Mesenchymal stem cell (in vitro differentiated cells and primary cell): ENCODE measurements around the gene ACP4.

ENCODE experiments used
- DNase-seq: peaks from one replicate; pipeline ENCODE4 v3.0.0-alpha.2; 2013
- H2AFZ ChIP-seq: one replicate; pipeline ENCODE4 v1.6.1; 2013; ENCODE audit warnings: low read depth, mild to moderate bottlenecking, control low read depth, inconsistent platforms, low read length, moderate library complexity
- H2AK5ac ChIP-seq: 2 replicates; pipeline ENCODE4 v1.6.1; 2013; ENCODE audit warnings: low read length, moderate library complexity, mild to moderate bottlenecking, inconsistent platforms; ENCODE audit not compliant: severe bottlenecking
- H2BK120ac ChIP-seq: one replicate; pipeline ENCODE4 v1.6.1; 2013; ENCODE audit warnings: low read depth, mild to moderate bottlenecking, inconsistent platforms, low read length, moderate library complexity
- H2BK12ac ChIP-seq, 2 experiments: one replicate each; pipeline ENCODE4 v1.6.1; 2013; ENCODE audit warnings: inconsistent platforms in 2 of 2, low read length in 2 of 2, mild to moderate bottlenecking in 2 of 2, moderate library complexity in 2 of 2, control low read depth in 1 of 2
- H2BK15ac ChIP-seq: one replicate; pipeline ENCODE4 v1.6.1; 2013; ENCODE audit warnings: mild to moderate bottlenecking, low read depth, inconsistent platforms; ENCODE audit not compliant: poor library complexity, severe bottlenecking
- H2BK5ac ChIP-seq: 2 replicates; pipeline ENCODE4 v1.6.1; 2013; ENCODE audit warnings: low read depth, mild to moderate bottlenecking, low read length, control low read depth, inconsistent platforms; ENCODE audit not compliant: poor library complexity, severe bottlenecking
- H3K14ac ChIP-seq, 2 experiments: one replicate each; pipeline ENCODE4 v1.6.1; 2013; ENCODE audit warnings: inconsistent platforms in 2 of 2, low read length in 2 of 2, control low read depth in 1 of 2, mild to moderate bottlenecking in 1 of 2, moderate library complexity in 1 of 2
- H3K18ac ChIP-seq, 2 experiments: one replicate each; pipeline ENCODE4 v1.6.1; 2013; ENCODE audit warnings: inconsistent platforms in 2 of 2, low read length in 2 of 2, control low read depth in 1 of 2, low read depth in 1 of 2, mild to moderate bottlenecking in 1 of 2
- H3K23ac ChIP-seq, 2 experiments: one replicate each; pipeline ENCODE4 v1.6.1; 2013; ENCODE audit warnings: inconsistent platforms in 2 of 2, low read length in 2 of 2, mild to moderate bottlenecking in 2 of 2, moderate library complexity in 2 of 2, control low read depth in 1 of 2
- H3K27ac ChIP-seq: 2 replicates; pipeline ENCODE4 v1.5.1; 2013; ENCODE audit warnings: mild to moderate bottlenecking, moderate library complexity, low read length, control low read depth, inconsistent platforms; ENCODE audit not compliant: poor library complexity, severe bottlenecking
- H3K27me3 ChIP-seq, 2 experiments: 2 replicates each; pipeline versions ENCODE4 v1.6.1 to v1.7.0; 2013; ENCODE audit warnings: low read length in 2 of 2, mild to moderate bottlenecking in 2 of 2, moderate library complexity in 2 of 2, control low read depth in 1 of 2, inconsistent platforms in 1 of 2; ENCODE audit not compliant: control insufficient read depth in 1 of 2, insufficient read depth in 1 of 2
- H3K36me3 ChIP-seq, 2 experiments: 2 replicates each; pipeline versions ENCODE4 v1.6.1 to v1.7.0; 2013; ENCODE audit warnings: low read length in 2 of 2, control low read depth in 1 of 2, inconsistent platforms in 1 of 2, low read depth in 1 of 2, mild to moderate bottlenecking in 1 of 2; ENCODE audit not compliant: insufficient read depth in 2 of 2, control insufficient read depth in 1 of 2
- H3K4ac ChIP-seq, 2 experiments: one replicate each; pipeline ENCODE4 v1.6.1; 2013; ENCODE audit warnings: inconsistent platforms in 2 of 2, low read length in 2 of 2, mild to moderate bottlenecking in 2 of 2, moderate library complexity in 2 of 2, control low read depth in 1 of 2, low read depth in 1 of 2
- H3K4me1 ChIP-seq: 2 replicates; pipeline ENCODE4 v1.6.1; 2013; ENCODE audit warnings: low read depth, low read length, control low read depth; ENCODE audit not compliant: control insufficient read depth, insufficient read depth
- H3K4me2 ChIP-seq: 2 replicates; pipeline ENCODE4 v1.6.1; 2013; ENCODE audit warnings: low read length, mild to moderate bottlenecking, inconsistent platforms; ENCODE audit not compliant: poor library complexity, severe bottlenecking
- H3K4me3 ChIP-seq, 2 experiments: 2 replicates each; pipeline versions ENCODE4 v1.5.1 to v1.7.0; 2013; ENCODE audit warnings: low read length in 2 of 2, mild to moderate bottlenecking in 2 of 2, control low read depth in 1 of 2, low read depth in 1 of 2; ENCODE audit not compliant: insufficient read depth in 1 of 2
- H3K79me1 ChIP-seq: replicated peaks from 2 replicates; pipeline ENCODE4 v1.6.1; 2013; ENCODE audit warnings: mild to moderate bottlenecking, control low read depth, low read length, inconsistent platforms; ENCODE audit not compliant: poor library complexity, severe bottlenecking
- H3K9ac ChIP-seq: 2 replicates; pipeline ENCODE4 v1.7.0; 2013; ENCODE audit warnings: mild to moderate bottlenecking, low read length, moderate library complexity
- H3K9me3 ChIP-seq: 2 replicates; pipeline ENCODE4 v1.7.0; 2013; ENCODE audit warnings: mild to moderate bottlenecking, low read length; ENCODE audit not compliant: control insufficient read depth
- H4K8ac ChIP-seq: one replicate; pipeline ENCODE4 v1.6.1; 2013; ENCODE audit warnings: inconsistent platforms, mild to moderate bottlenecking, low read length, moderate library complexity
- H4K91ac ChIP-seq: one replicate; pipeline ENCODE4 v1.6.1; 2013; ENCODE audit warnings: mild to moderate bottlenecking, low read length, inconsistent platforms
- WGBS: methylation state at CpG from one replicate; pipeline ENCODE4 v1.1.7; 2013; ENCODE audit warnings: mixed read lengths; 5-methylcytosine and 5-hydroxymethylcytosine counted together

ACP4 gene

GRCh38 chr19:50790922-50791467 lies 780 bp downstream of the ACP4 start:
- no peak overlapping the region for H2BK120ac ChIP-seq
- no peak overlapping the region for H2AFZ ChIP-seq
- no peak overlapping the region for H3K18ac ChIP-seq
- peaks cover 0 to 3% of the 10 kb centered on the region in 2 experiments for H3K27me3 ChIP-seq
- no peak overlapping the region for H2BK12ac ChIP-seq
- no peak overlapping the region for H3K4me3 ChIP-seq
- H4K8ac ChIP-seq = no peak overlapping the region
- H3K4me2 ChIP-seq = no peak overlapping the region
- WGBS = 93% methylated on average over 6 of the region's 6 CpGs
- no peaks in the 10 kb centered on the region for H3K79me1 ChIP-seq
- H3K4ac ChIP-seq = no peak overlapping the region
- H3K23ac ChIP-seq = no peak overlapping the region
- no peak overlapping the region for H2AK5ac ChIP-seq
- H3K14ac ChIP-seq = no peak overlapping the region
- peaks cover 0 to 13% of the 10 kb centered on the region in 2 experiments for H3K36me3 ChIP-seq
- H3K9ac ChIP-seq = no peak overlapping the region
- no peak for DNase-seq
- H3K4me1 ChIP-seq = peaks cover 7% of the 10 kb centered on the region
- H4K91ac ChIP-seq = no peak overlapping the region
- H3K27ac ChIP-seq = no peak overlapping the region
- H2BK5ac ChIP-seq = no peak overlapping the region
- H2BK15ac ChIP-seq = no peak overlapping the region
- no peaks in the 10 kb centered on the region for H3K9me3 ChIP-seq

GRCh38 chr19:50791594-50792271 lies 1.5 kb downstream of the ACP4 start:
- no peak overlapping the region for H3K9ac ChIP-seq
- H3K4me1 ChIP-seq = peaks cover 7% of the 10 kb centered on the region
- no peak overlapping the region for H2AFZ ChIP-seq
- H3K4me3 ChIP-seq = no peak overlapping the region
- H2BK5ac ChIP-seq = no peak overlapping the region
- no peak overlapping the region for H3K18ac ChIP-seq
- H4K8ac ChIP-seq = no peak overlapping the region
- H3K4me2 ChIP-seq = no peak overlapping the region
- DNase-seq = no peak
- H4K91ac ChIP-seq = no peak overlapping the region
- H2BK12ac ChIP-seq = no peak overlapping the region
- no peak overlapping the region for H3K14ac ChIP-seq
- WGBS = 95% methylated on average over 47 of the region's 47 CpGs
- H3K36me3 ChIP-seq = peaks cover 5 to 21% of the 10 kb centered on the region in 2 experiments
- no peaks in the 10 kb centered on the region for H3K9me3 ChIP-seq
- peaks cover 5% of the 10 kb centered on the region for H3K79me1 ChIP-seq
- H3K27me3 ChIP-seq = peaks cover 0 to 3% of the 10 kb centered on the region in 2 experiments
- H2BK15ac ChIP-seq = no peak overlapping the region
- H3K23ac ChIP-seq = no peak overlapping the region
- H2BK120ac ChIP-seq = no peak overlapping the region
- no peak overlapping the region for H3K4ac ChIP-seq
- no peak overlapping the region for H2AK5ac ChIP-seq
- H3K27ac ChIP-seq = no peak overlapping the region

- Histone ChIP-seq H3K4ac (no peak overlapping the region), H3K18ac (no peak overlapping the region), H2BK5ac (no peak overlapping the region), H3K4me2 (no peak overlapping the region), H2BK120ac (no peak overlapping the region), H3K9ac (no peak overlapping the region), H3K4me1 (peaks cover 7% of the 10 kb centered on the region), H2BK12ac (no peak overlapping the region), H4K91ac (no peak overlapping the region), H3K23ac (no peak overlapping the region), H3K36me3 (peaks cover 12 to 29% of the 10 kb centered on the region in 2 experiments), H2AFZ (no peak overlapping the region), H3K27me3 (peaks cover 0 to 3% of the 10 kb centered on the region in 2 experiments), H3K9me3 (no peaks in the 10 kb centered on the region), H4K8ac (no peak overlapping the region), H3K4me3 (no peak overlapping the region), H3K14ac (no peak overlapping the region), H3K79me1 (peaks cover 12% of the 10 kb centered on the region), H2BK15ac (no peak overlapping the region), H3K27ac (no peak overlapping the region), H2AK5ac (no peak overlapping the region)
- 95% methylated on average over 13 of the region's 13 CpGs for WGBS
- no peak for DNase-seq
These were observed 2.3 kb downstream of the ACP4 start for GRCh38 chr19:50792272-50793250.

GRCh38 chr19:50793558-50794065 lies 3.4 kb downstream of the ACP4 start:
- no peak overlapping the region for H3K4me2 ChIP-seq
- H4K8ac ChIP-seq = no peak overlapping the region
- 87% methylated on average over 10 of the region's 11 CpGs for WGBS

More at GRCh38 chr19:50793558-50794065, 3.4 kb downstream of the ACP4 start:
- no peak overlapping the region for H2BK12ac ChIP-seq
- H4K91ac ChIP-seq = no peak overlapping the region
- peaks cover 23 to 39% of the 10 kb centered on the region in 2 experiments for H3K36me3 ChIP-seq
- H2BK120ac ChIP-seq = no peak overlapping the region
- no peaks in the 10 kb centered on the region for H3K9me3 ChIP-seq
- H2BK15ac ChIP-seq = peak overlapping the region; percentile 44
- H3K9ac ChIP-seq = no peak overlapping the region
- H3K79me1 ChIP-seq = peaks cover 21% of the 10 kb centered on the region
- no peak overlapping the region for H3K18ac ChIP-seq
- H2BK5ac ChIP-seq = no peak overlapping the region
- H3K27ac ChIP-seq = no peak overlapping the region
- peaks cover 12% of the 10 kb centered on the region for H3K4me1 ChIP-seq
- no peak overlapping the region for H3K23ac ChIP-seq
- no peak overlapping the region for H3K4me3 ChIP-seq
- no peak overlapping the region for H2AK5ac ChIP-seq
- H3K27me3 ChIP-seq = no peaks in the 10 kb centered on the region
- no peak overlapping the region for H3K4ac ChIP-seq
- no peak overlapping the region for H3K14ac ChIP-seq
- no peak for DNase-seq
- no peak overlapping the region for H2AFZ ChIP-seq
